K562 (cell line): ENCODE data around the gene TP53I3. TPM values are rescaled to one million over a fixed set of nuclear protein-coding genes. Genes with fewer than 3 reads are reported as not detected.
A peak's percentile ranks its signal among the peaks of the same experiment; 100 is the strongest.

Source experiments
- ARID1B ChIP-seq: fragments of 450-650 bp; IDR thresholded peaks from 2 replicates; pipeline ENCODE4 v1.6.1; 2016; ENCODE audit warnings: antibody characterized with exemption, mild to moderate bottlenecking, inconsistent platforms
- CEBPG ChIP-seq, 3 experiments: fragments of 200-800 bp in 1 of 3; sonication (Bioruptor generic) in 1 of 3; sonication (generic) in 1 of 3; formaldehyde crosslinking in 1 of 3; IDR thresholded peaks in 2 of 3; conservative IDR thresholded peaks in 1 of 3; 2 replicates each; pipeline versions ENCODE4 v1.6.1 to v1.8.0; 2016 to 2022; ENCODE audit warnings: missing compliant biosample characterization in 2 of 3, missing genetic modification characterization in 2 of 3, mild to moderate bottlenecking in 1 of 3, missing genetic modification reagents in 1 of 3
- CTCFL ChIP-seq: IDR thresholded peaks from 2 replicates; pipeline ENCODE4 v1.6.1; 2011; ENCODE audit warnings: borderline replicate concordance, low read depth, mild to moderate bottlenecking, moderate library complexity, low read length; ENCODE audit not compliant: insufficient read depth, poor library complexity, severe bottlenecking
- DPF2 ChIP-seq: fragments of 450-650 bp; IDR thresholded peaks from 2 replicates; pipeline ENCODE4 v1.6.1; 2016
- FOXP4 ChIP-seq: sonication (generic); formaldehyde crosslinking; IDR thresholded peaks from 2 replicates; pipeline ENCODE4 v1.8.0; 2022; ENCODE audit warnings: mild to moderate bottlenecking, missing genetic modification reagents, borderline replicate concordance
- GTF2F1 ChIP-seq: IDR thresholded peaks from 2 replicates; pipeline ENCODE4 v1.6.1; 2011; ENCODE audit warnings: low read depth, low read length, improper control_type of control experiment
- JUN ChIP-seq, 2 experiments: sonication (generic) in 1 of 2; formaldehyde crosslinking in 1 of 2; IDR thresholded peaks; 2 replicates each; pipeline versions ENCODE4 v1.6.1 to v1.8.0; 2012 to 2022; ENCODE audit warnings: borderline replicate concordance in 2 of 2, mild to moderate bottlenecking in 2 of 2, improper control_type of control experiment in 1 of 2, low read depth in 1 of 2, low read length in 1 of 2, missing genetic modification reagents in 1 of 2
- MAZ ChIP-seq, 2 experiments: fragments of 450-650 bp in 1 of 2; sonication (generic) in 1 of 2; formaldehyde crosslinking; IDR thresholded peaks in 1 of 2; conservative IDR thresholded peaks in 1 of 2; 2 replicates each; pipeline versions ENCODE4 v1.4.0 to v1.5.0; 2020; ENCODE audit warnings: mild to moderate bottlenecking in 1 of 2, missing genetic modification reagents in 1 of 2
- MED1 ChIP-seq: sonication (generic); formaldehyde crosslinking; IDR thresholded peaks from 2 replicates; pipeline ENCODE4 v1.8.1; 2023; ENCODE audit warnings: missing genetic modification reagents, borderline replicate concordance
- MTA2 ChIP-seq: fragments of 450-650 bp; IDR thresholded peaks from 2 replicates; pipeline ENCODE4 v1.6.1; 2016; ENCODE audit warnings: low read depth
- MYC ChIP-seq, 2 experiments: fragments of 250-450 bp in 1 of 2; sonication (Bioruptor Pico) in 1 of 2; IDR thresholded peaks; 2 replicates each; pipeline versions ENCODE4 v1.5.1 to v1.6.1; 2012 to 2021; ENCODE audit warnings: low read depth in 2 of 2, borderline replicate concordance in 1 of 2, improper control_type of control experiment in 1 of 2, low read length in 1 of 2, mild to moderate bottlenecking in 1 of 2, moderate library complexity in 1 of 2
- PHB2 ChIP-seq: fragments of 450-650 bp; IDR thresholded peaks from 2 replicates; pipeline ENCODE4 v1.6.1; 2017; ENCODE audit warnings: low read depth
- POLR3G ChIP-seq: IDR thresholded peaks from 2 replicates; pipeline ENCODE4 v1.6.1; 2011; ENCODE audit not compliant: insufficient read length, insufficient replicate concordance; ENCODE audit errors: extremely low read depth
- RBM15 ChIP-seq: fragments of 200-400 bp; formaldehyde crosslinking; IDR thresholded peaks from 2 replicates; pipeline ENCODE4 v1.6.1; 2018; ENCODE audit warnings: mild to moderate bottlenecking, low read length, moderate library complexity; ENCODE audit not compliant: insufficient read depth
- RNF2 ChIP-seq: sonication (generic); IDR thresholded peaks from 2 replicates; pipeline ENCODE4 v1.6.1; 2016
- SMC3 ChIP-seq: conservative IDR thresholded peaks from 2 replicates; pipeline ENCODE4 v1.6.1; 2011; ENCODE audit warnings: low read depth, low read length, improper control_type of control experiment; ENCODE audit not compliant: insufficient read depth
- XRCC3 ChIP-seq: fragments of 450-650 bp; IDR thresholded peaks from 2 replicates; pipeline ENCODE4 v1.6.1; 2017; ENCODE audit warnings: mild to moderate bottlenecking, moderate library complexity
- ZNF280B ChIP-seq: fragments of 250-450 bp; sonication (Bioruptor Pico); IDR thresholded peaks from 2 replicates; pipeline ENCODE4 v1.5.1; 2021; ENCODE audit warnings: mild to moderate bottlenecking
- ZNF717 ChIP-seq: fragments of 250-450 bp; sonication (Bioruptor Pico); IDR thresholded peaks from 2 replicates; pipeline ENCODE4 v1.5.0; 2021
- ZNF79 ChIP-seq: fragments of 250-450 bp; sonication (Bioruptor Pico); IDR thresholded peaks from 2 replicates; pipeline ENCODE4 v1.4.0; 2020; ENCODE audit warnings: low read depth, mild to moderate bottlenecking, moderate library complexity
- ZZZ3 ChIP-seq: fragments of 450-650 bp; IDR thresholded peaks from 2 replicates; pipeline ENCODE4 v1.6.1; 2016; ENCODE audit warnings: antibody characterized with exemption, mild to moderate bottlenecking, moderate library complexity
- polyA plus RNA-seq, 8 experiments: library from polyadenylated mRNA; depleted of rRNA in 4 of 8; stranded (reverse) in 5 of 8; unstranded in 3 of 8; fragments of >200 nt; fragmentation: Nextera tagmentation in 2 of 8; fragmentation: Illumina TruSeq in 1 of 8; extraction: Ambion mirVana in 2 of 8; extraction: Trizol in 1 of 8; gene quantifications; 2 replicates each; pipeline versions ENCODE4 v1.2.1 to v1.2.3, GENCODE V29; 2011 to 2014; ENCODE audit warnings: inconsistent platforms in 1 of 8, missing spikeins in 1 of 8
- total RNA-seq, 7 experiments: library from RNA; depleted of rRNA in 6 of 7; stranded (reverse); fragments of >200 nt in 6 of 7; fragmentation: Illumina TruSeq in 2 of 7; extraction: Trizol in 2 of 7; gene quantifications; 2 replicates each; pipeline versions ENCODE4 v1.2.1 to v1.2.3, GENCODE V29; 2011 to 2021; ENCODE audit warnings: low replicate concordance in 1 of 7

Gene TP53I3
- total and polyA plus RNA-seq, 9 of the 15 experiments (the other 6 are each of a cell fraction or from before 2014, with no cell fraction given), result 0.65 to 9.5 (median 5.6) TPM

- TF ChIP-seq DPF2 (no peak; the same call in 1 of the 2 replicates), JUN (IDR thresholded peaks at IDR 0.05; ENCODE audit: borderline replicate concordance, low read depth, low read length) (no peak; the same call in 1 of the 2 replicates), JUN (CRISPR knock-in tag; IDR thresholded peaks at IDR 0.05; ENCODE audit: borderline replicate concordance) (no peak), ZNF717 (CRISPR knock-in tag) (no peak), MYC (IDR thresholded peaks at IDR 0.05; ENCODE audit: low read depth, low read length) (0 out of 2 replicates have a peak, but pooled peaks have one; percentile 15), MYC (CRISPR knock-in tag; IDR thresholded peaks at IDR 0.05; ENCODE audit: borderline replicate concordance, low read depth) (no peak), ARID1B (no peak), MTA2 (no peak), ZNF79 (CRISPR knock-in tag) (no peak), CEBPG (CRISPR knock-in tag; IDR thresholded peaks at IDR 0.05) (no peak), CEBPG (tag; conservative IDR thresholded peaks at IDR 0.05 in 1 of 2, IDR thresholded peaks at IDR 0.05 in 1 of 2) (no peak), SMC3 (no peak), CTCFL (no peak), ZNF280B (CRISPR knock-in tag) (no peak), MED1 (no peak), RNF2 (peak; percentile 16; the same call in 1 of the 2 replicates), GTF2F1 (0 out of 2 replicates have a peak, but pooled peaks have one; percentile 53), RBM15 (no peak), ZZZ3 (no peak), MAZ (CRISPR knock-in tag; conservative IDR thresholded peaks at IDR 0.05 in 1 of 2, IDR thresholded peaks at IDR 0.05 in 1 of 2) (0 out of 4 replicates have a peak, but pooled peaks of 1 of the 2 experiments have one; percentile 14), FOXP4 (CRISPR knock-in tag) (no peak), XRCC3 (no peak), PHB2 (no peak), POLR3G (no peak)
These were observed 37.5 kb downstream of the TP53I3 start, which contains the start of gene WDCP (continued) for GRCh38 chr2:24046930-24047702.
